Measurements from ENCODE around the gene FMN1. TPM values are rescaled to one million over a fixed set of nuclear protein-coding genes. Genes with fewer than 3 reads are reported as not detected.

The FMN1 gene
- total and polyA plus RNA-seq, 2 of the 8 experiments (the other 6 are each of a cell fraction or from before 2014, with no cell fraction given), result 0.27 to 3.7 TPM

- no peak overlapping the region for H4K8ac ChIP-seq (ENCODE audit: extremely low read depth, insufficient read depth, low read length)
- TF ChIP-seq EZH2 (IDR thresholded peaks at IDR 0.05; ENCODE audit: low read depth, low read length, severe bottlenecking) (no peak), RAD21 (IDR thresholded peaks at IDR 0.05 in 1 of 2, conservative IDR thresholded peaks at IDR 0.05 in 1 of 2; ENCODE audit: low read depth in 2 of 2, low read length in 2 of 2) (no peak), NANOG (IDR thresholded peaks at IDR 0.05; ENCODE audit: insufficient read depth, low read depth, low read length, poor library complexity, severe bottlenecking) (no peak), USF2 (IDR thresholded peaks at IDR 0.05; ENCODE audit: low read length) (no peak), SIN3A (conservative IDR thresholded peaks at IDR 0.05 in 1 of 2, IDR thresholded peaks at IDR 0.05 in 1 of 2; ENCODE audit: low read depth in 1 of 2, low read length in 2 of 2) (no peak), JUN (IDR thresholded peaks at IDR 0.05; ENCODE audit: low read depth, low read length) (no peak), KDM5A (IDR thresholded peaks at IDR 0.05; ENCODE audit: low read length) (no peak), GTF2F1 (IDR thresholded peaks at IDR 0.05; ENCODE audit: borderline replicate concordance, low read depth, low read length) (no peak), FOSL1 (IDR thresholded peaks at IDR 0.05; ENCODE audit: insufficient read depth, low read depth, low read length) (no peak), RXRA (IDR thresholded peaks at IDR 0.05; ENCODE audit: insufficient read depth, low read depth, low read length) (no peak)
- TF ChIP-seq, protein P1, sequence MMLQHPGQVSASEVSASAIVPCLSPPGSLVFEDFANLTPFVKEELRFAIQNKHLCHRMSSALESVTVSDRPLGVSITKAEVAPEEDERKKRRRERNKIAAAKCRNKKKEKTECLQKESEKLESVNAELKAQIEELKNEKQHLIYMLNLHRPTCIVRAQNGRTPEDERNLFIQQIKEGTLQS (IDR thresholded peaks at IDR 0.05; ENCODE audit: insufficient read depth, low read depth, low read length), result no peak
- peak; percentile 36 for FAIRE-seq
- no peak overlapping the region for H2BK5ac ChIP-seq (ENCODE audit: low read depth, low read length)
- no peak overlapping the region for H2BK120ac ChIP-seq (replicated peaks; ENCODE audit: low read depth, low read length)
- no peaks in the 10 kb centered on the region for H3K79me2 ChIP-seq (ENCODE audit: control insufficient read depth in 1 of 2, insufficient read depth in 2 of 2, low read length in 2 of 2)
- no peak overlapping the region; the same call in 1 of the 2 replicates for H2BK12ac ChIP-seq (ENCODE audit: low read depth, low read length)
- H4K91ac ChIP-seq (replicated peaks; ENCODE audit: insufficient read length, low read length), result no peak overlapping the region
- H3K14ac ChIP-seq (ENCODE audit: insufficient read length), result no peak overlapping the region
- DNase-seq (ENCODE audit: low read depth in 1 of 2, low spot score in 2 of 2), result no peak
- POLR2A ChIA-PET (ENCODE audit: partially characterized antibody), result interaction anchor here (0.8 kb wide), 1 partner anchor 15 kb away, joined by 3 read pairs; the partner anchor contains the start of gene FMN1
- H3K4me1 ChIP-seq (replicated peaks in 1 of 4; ENCODE audit: control insufficient read depth in 3 of 4, insufficient read depth in 4 of 4, low read length in 3 of 4), result peaks cover 0 to 7% (median 1%) of the 10 kb centered on the region in 4 experiments; a peak in 2 of 7 replicates
- H3K23ac ChIP-seq (ENCODE audit: insufficient read length), result no peak overlapping the region
- H3K36me3 ChIP-seq (ENCODE audit: control insufficient read depth in 2 of 4, insufficient read depth in 4 of 4, low read length in 3 of 4), result no peaks in the 10 kb centered on the region
- no peak overlapping the region for H2AK5ac ChIP-seq (ENCODE audit: low read depth, low read length)
- H2BK15ac ChIP-seq (ENCODE audit: low read length), result no peak overlapping the region
- peak overlapping the region in 1 of 2 experiments; percentile 30; a peak in 1 of 4 replicates for H3K4me2 ChIP-seq (ENCODE audit: insufficient read depth in 1 of 2, low read depth in 2 of 2, low read length in 2 of 2)
- no peak overlapping the region for H3K27ac ChIP-seq (ENCODE audit: low read depth, low read length)
- no peak overlapping the region for H2AFZ ChIP-seq (ENCODE audit: low read length)
- H4K20me1 ChIP-seq (replicated peaks in 1 of 2; ENCODE audit: control insufficient read depth in 1 of 2, insufficient read depth in 2 of 2, low read length in 2 of 2), result no peaks in the 10 kb centered on the region
- H4K5ac ChIP-seq (ENCODE audit: insufficient read length, low read depth, low read length), result no peak overlapping the region
- H2BK20ac ChIP-seq (ENCODE audit: low read length), result no peak overlapping the region
- H3K4ac ChIP-seq (replicated peaks; ENCODE audit: insufficient read length, low read depth, low read length), result no peak overlapping the region
- H3K23me2 ChIP-seq (ENCODE audit: low read depth, low read length), result no peaks in the 10 kb centered on the region
- WGBS, 2 experiments (ENCODE audit: extremely low coverage in 1 of 2, insufficient coverage in 1 of 2, insufficient read length in 1 of 2, insufficient replicate concordance in 2 of 2, low coverage in 1 of 2, low lambda C conversion rate in 2 of 2, missing lambda C conversion rate in 1 of 2), result 72% methylated on average over 5 of the region's 5 CpGs; no CpG with 5 or more reads in 1 of the 2 experiments
- H3K9me3 ChIP-seq (ENCODE audit: insufficient read depth in 2 of 2, low read depth in 1 of 2, low read length in 1 of 2), result no peaks in the 10 kb centered on the region
- no peaks in the 10 kb centered on the region for H3K27me3 ChIP-seq (replicated peaks in 1 of 4; ENCODE audit: control insufficient read depth in 3 of 4, extremely low read depth in 1 of 4, insufficient read depth in 3 of 4, low read length in 3 of 4)
- H3K4me3 ChIP-seq (ENCODE audit: extremely low read depth in 1 of 4, insufficient read depth in 2 of 4, low read depth in 3 of 4, low read length in 4 of 4), result no peak overlapping the region
- H3K56ac ChIP-seq (replicated peaks; ENCODE audit: insufficient read length, low read depth, low read length), result no peak overlapping the region
- H3K79me1 ChIP-seq (ENCODE audit: low read depth, low read length), result no peaks in the 10 kb centered on the region
- no peak overlapping the region for H3K9ac ChIP-seq (replicated peaks in 1 of 4; ENCODE audit: extremely low read depth in 1 of 4, low read depth in 3 of 4, low read length in 3 of 4)
- H3K18ac ChIP-seq (ENCODE audit: extremely low read depth, low read length), result no peak overlapping the region
- CTCF ChIA-PET (ENCODE audit: partially characterized antibody), result interaction anchor here (0.7 to 1.1 kb wide), 2 partner anchors 21 to 68 kb away, joined by 3 to 6 read pairs; no protein-coding TSS in a partner anchor
These were observed 14.6 kb downstream of the FMN1 start for GRCh38 chr15:33179874-33180273.
